Transverse colon (tissue), 3 donors: ENCODE results near the gene DDX42.

ENCODE experiments used
- CTCF ChIP-seq, 5 experiments: fragments of 200-600 bp in 3 of 5; fragments of 450-650 bp in 2 of 5; sonication (generic) in 3 of 5; IDR thresholded peaks; 1 replicate in 2 of 5; 2 replicates in 3 of 5; pipeline ENCODE4 v1.5.1; 2016 to 2017; ENCODE audit warnings: antibody characterized with exemption in 5 of 5, inconsistent platforms in 3 of 5, mild to moderate bottlenecking in 2 of 5, moderate library complexity in 1 of 5
- POLR2A ChIP-seq: fragments of 450-650 bp; IDR thresholded peaks from one replicate; pipeline ENCODE4 v1.6.1; 2016; ENCODE audit warnings: antibody characterized with exemption, mild to moderate bottlenecking, moderate library complexity

GRCh38 chr17:63809970-63810369 lies 36.0 kb downstream of the DDX42 start:
- TF ChIP-seq CTCF (IDR thresholded peaks at IDR 0.05) (no peak), POLR2A (no peak)
